MV-4-11 (cell line): ENCODE results near the gene RPP14.
A peak's percentile ranks its signal among the peaks of the same experiment; 100 is the strongest.
"Not testable (repeated sequence)": the region's sequence is repeated elsewhere in the genome, so short reads cannot be mapped to it uniquely, and the experiment has no call there.

Source experiments
- DNase-seq: peaks from one replicate; lab custom pipeline; 2025; lab: John Stamatoyannopoulos, UW

The RPP14 gene

DNA sequence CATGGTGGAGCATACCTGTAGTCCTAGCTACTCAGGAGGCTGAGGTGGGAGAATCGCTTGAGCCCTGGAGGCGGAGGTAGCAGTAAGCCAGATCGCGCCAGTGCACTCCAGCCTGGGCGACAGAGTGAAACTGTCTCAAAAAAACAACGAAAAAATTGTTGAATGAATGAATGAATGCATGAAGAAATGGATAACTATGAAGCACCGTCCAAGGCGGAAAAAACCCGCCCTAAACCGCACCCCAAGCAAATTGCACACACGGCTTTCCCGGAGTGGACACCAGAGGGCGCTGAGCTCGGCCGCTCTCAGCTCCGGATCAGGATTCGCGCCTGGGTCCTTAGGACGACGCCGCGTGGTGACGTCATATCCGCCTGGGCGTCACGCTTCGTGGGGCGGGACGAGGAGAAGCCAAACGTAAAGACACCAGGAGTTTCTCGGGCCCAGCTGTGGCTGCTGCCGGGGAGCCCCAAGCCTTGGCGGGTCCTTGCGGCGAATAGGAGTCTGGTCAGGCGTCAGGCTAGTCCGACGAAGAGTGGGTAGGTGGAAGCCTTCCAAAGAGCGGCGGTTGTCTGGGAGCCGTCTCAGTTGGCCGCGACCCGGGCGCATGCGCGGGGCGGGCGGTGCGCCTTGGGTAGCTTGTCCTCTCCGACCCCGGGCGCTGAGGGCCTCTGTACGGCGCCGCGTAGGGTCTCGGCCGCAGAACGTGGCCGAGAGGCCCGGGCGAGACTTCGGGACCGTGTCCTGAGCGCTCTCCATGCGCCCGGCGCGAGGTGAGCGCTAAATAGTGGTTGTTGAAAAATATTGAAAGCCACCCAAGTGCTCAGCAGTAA, at the start of gene RPP14, which contains the start of gene HTD2:
Gene RPP14 (plus strand): TSS at position 364 of the 830 bp plus-strand sequence. CDS start 4,085 bp downstream, outside the sequence.
Gene HTD2 (plus strand): TSS at position 639 of the 830 bp plus-strand sequence. CDS start 11,094 bp downstream, outside the sequence.
- DNase-seq, result peak; percentile 95

DNA sequence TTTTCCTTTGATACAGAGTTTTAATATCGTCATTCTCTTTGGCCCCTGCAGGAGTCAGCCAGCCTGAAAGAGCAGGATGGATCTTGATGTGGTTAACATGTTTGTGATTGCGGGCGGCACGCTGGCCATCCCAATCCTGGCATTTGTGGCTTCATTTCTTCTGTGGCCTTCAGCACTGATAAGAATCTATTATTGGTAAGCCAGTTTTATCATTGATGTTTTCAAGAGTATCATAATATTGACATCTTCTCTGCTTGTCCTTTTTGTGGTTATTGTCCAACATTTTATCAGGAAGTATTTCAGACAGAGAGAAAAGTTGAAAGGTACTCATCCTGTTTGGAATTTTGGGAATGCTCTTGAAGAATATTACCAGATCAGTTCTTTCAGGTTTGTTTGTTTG, 49.5 kb upstream of the RPP14 start:
- no peak for DNase-seq

DNA sequence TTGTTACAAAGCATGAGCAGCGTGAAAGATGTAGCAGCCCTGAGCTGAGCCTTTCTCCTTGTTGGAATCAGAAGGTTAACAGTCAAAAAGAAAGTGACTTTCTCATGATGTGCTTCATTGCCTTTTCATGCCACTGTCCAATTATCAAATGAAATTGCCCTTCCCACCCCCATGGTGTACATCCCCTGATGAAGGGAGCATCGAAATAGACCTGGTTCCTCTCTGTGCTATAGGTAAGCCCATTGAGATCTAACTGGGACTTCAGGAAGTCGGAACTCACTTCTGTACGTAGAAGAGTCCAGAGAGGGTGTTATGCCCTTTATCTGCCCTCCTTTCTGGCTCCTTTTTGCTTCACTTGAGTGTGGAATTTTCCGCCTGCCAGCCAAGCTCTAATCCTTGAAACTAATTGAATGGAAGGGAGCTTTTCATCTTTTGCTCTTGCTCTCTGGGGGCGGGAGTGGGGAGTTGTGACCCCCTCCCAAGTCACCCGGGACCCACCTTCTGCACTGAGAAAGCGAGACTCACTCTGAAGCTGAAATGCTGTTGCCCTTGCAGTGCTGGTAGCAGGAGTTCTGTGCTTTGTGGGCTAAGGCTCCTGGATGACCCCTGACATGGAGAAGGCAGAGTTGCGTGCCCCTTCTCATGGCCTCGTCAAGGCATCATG, 47.5 kb upstream of the RPP14 start:
- DNase-seq, result no peak

DNA sequence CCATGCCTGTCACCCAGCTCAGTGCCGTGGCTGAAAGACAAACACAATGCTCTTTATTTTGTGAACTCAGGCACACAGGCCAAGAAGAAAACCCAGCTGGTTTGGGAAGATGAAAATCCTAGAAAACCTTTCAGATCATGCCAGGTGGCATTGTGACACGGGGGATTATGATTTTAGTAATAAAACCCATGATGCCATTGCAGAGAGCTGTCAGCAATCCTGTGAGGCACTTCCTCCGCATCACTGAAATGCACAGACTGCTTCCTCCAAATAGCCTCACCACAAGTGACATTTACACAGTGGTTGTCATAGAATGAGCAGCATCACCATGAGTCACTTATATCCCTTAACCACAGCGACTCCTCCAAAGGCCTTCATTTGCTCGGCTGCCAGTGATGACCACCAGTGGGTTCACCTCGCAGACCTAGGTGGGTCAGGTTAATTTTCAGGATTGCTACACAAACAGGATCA, 45.7 kb upstream of the RPP14 start:
- DNase-seq, result peak; percentile 92

DNA sequence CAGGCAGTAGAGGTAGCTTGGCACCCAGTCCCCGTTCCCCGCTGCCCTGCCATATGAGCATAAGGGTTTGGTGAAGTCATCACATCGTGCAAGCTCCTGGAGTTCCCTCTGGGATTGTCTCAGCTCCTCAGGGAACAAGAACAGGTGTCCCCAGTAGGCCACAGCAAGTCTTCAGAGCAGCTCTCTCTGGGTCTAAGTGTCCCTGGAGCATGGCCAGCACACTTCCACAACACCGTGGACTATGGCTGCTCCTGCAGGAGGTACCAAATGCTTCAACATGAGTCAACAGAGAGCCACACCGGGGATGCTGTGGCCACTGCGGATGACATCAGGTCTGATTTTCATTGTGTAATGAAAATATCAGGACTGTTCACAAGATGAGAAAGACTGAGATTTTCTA, 45.3 kb upstream of the RPP14 start:
- no peak for DNase-seq

DNA sequence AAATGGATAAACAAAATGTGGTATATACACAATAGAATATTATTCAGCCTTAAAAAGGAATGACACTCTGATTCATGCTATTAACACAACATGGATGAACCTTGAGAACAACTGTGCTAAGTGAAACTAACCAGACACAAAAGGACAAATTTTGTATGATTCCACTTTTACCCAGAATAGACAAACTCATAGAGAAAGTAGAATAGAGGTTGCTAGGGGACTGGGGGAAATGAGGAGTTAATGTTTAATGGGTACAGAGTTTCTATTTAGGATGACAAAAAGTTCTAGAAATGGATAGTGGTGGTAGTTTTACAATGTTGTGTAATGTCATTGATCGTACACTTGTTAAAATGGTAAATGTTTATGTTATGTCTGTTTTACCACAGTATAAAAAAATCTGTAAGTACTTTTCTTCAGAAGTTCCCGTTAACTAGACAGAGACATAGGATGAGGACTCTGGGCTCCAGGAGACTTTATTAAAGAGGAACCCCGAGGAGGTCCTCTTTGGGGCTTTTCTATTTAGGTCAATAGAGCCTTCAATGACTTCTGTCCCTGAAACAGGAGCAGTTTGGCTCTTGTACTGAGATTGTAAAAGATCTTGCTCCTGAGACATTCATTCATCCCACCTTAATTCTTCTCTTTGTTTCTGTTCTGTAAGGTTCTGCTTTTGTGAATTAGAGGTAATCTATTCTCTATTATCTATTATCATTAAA, 43.9 kb upstream of the RPP14 start:
- no peak for DNase-seq

DNA sequence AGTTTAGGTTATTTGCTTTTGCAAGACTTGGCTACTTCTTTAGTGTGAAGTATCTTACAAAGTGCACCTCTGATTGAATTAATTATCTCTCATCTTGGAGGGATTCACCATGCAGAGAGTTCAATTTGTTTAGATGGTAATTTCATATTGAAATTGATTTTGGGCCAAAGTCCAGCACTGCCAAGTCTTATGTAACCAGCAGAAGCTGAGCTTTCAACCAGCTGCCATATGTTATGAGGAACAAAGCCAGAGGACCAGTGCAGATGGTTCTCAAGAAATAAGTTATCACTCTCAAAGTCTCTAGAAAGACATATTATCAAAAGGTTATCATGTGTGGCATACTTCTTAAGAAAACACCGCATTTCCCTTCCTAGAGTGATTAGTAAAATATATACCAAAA, 39.5 kb upstream of the RPP14 start:
- no peak for DNase-seq

DNA sequence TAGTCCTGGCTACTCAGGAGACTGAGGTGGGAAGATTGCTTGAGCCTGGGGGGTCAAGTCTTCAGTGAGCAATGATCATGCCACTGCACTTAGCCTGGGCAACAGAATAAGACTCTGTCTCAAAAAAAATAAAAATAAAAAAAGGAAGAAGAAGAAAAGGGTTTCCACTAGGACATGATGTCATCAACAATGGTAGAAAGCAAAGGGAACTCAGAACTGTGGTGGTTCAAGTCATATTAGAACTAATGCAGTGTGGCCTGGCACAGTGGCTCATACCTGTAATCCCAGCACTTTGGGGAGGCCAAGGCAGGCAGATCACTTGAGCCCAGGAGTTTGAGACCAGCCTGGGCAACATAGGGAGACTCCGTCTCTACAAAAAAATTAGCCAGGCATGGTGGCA, 38.5 kb upstream of the RPP14 start:
- not testable (repeated sequence) for DNase-seq

DNA sequence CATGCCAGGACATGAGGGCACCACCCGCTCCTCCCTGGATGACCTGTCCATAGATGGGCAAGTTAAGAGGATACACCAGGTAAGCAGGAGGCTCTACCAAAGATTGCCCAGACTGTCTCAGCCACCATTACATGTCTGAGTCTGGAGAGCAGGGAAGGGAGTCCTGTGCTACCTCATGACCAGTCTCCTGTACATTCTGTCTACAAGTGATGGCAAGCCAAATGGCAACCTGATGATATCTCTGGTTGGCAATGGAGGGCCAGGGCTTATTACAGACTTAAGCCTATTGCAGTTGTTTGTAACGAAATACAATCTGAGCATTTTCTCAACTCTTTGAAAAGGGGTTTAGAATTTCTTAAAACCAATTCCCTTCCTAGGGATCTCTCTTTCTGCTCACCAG, 36.7 kb upstream of the RPP14 start:
- no peak for DNase-seq

DNA sequence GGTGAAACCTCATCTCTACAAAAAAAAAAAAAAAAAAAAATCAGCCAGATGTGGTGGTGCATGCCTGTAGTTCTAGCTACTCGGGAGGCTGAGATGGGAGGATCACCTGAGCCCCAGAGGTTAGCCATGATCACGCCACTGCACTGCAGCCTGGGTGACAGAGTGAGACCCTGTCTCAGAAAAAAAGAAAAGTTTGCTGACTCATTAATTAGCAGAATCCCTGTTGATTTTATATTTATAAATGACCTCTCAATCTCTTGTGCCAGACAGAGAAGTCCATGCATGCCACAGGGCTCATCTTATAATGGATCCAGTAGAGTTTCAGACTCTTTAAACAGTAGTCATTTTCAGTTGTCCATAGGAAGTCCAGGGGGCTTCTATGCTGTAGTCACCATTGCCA, 35.6 kb upstream of the RPP14 start:
- no peak for DNase-seq

DNA sequence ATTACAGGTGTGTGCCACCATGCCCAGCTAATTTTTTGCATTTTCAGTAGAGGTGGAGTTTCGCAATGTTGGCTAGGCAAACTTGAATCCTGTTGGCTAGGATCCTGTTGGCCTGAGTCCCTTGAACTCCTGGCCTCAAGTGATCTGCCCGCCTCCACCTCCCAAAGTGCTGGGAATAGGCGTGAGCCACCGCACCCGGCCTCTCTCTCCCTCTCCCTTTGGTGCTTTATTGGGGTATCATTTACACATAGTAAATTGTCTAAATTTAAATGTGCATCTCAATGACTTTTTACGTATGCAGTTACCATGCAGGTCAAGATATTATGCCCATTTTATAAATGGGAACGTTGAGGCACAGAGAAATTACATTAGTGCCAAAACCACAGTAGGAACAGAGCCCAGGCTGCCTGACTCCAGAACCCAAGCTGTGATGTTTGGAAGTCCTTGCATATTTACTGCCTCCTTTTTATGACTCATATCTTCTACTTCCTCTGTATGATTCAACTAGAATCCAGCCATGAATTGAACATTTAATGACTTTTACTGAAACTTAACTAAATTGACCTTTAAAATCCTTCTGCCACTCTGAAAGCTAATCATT, 34.0 kb upstream of the RPP14 start:
- peak; percentile 82 for DNase-seq

DNA sequence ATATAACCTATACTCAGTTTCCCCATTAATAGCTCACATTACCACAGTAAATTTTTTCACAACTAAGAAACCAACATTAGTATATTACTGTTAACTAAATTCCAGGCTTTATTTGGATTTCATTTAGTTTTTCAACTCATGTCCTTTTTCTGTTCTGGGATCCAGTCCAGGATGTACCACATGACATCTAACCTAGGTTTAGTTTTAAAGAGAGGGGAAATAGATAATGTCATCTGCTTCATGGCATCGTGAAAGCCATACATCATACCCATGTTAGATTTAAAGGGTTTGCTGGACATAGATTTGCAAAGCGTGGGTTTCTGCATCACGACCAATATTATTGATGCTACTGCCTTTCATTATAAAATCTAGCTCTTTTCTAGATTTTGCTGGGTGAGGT, 33.2 kb upstream of the RPP14 start:
- no peak for DNase-seq

DNA sequence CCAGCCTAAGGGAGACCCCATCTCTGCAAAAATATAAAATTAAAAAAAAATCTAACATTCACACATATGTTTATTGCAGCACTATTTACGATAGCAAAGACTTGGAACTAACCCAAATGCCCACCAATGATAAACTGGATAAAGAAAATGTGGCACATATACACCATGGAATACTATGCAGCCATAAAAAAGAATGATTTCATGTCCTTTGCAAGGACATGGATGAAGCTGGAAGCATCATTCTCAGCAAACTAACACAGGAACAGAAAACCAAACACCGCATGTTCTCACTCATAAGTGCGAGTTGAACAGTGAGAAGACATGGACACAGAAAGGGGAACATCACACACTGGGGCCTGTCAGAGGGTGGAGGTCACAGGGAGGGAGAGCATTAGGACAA, 32.7 kb upstream of the RPP14 start:
- not testable (repeated sequence) for DNase-seq

DNA sequence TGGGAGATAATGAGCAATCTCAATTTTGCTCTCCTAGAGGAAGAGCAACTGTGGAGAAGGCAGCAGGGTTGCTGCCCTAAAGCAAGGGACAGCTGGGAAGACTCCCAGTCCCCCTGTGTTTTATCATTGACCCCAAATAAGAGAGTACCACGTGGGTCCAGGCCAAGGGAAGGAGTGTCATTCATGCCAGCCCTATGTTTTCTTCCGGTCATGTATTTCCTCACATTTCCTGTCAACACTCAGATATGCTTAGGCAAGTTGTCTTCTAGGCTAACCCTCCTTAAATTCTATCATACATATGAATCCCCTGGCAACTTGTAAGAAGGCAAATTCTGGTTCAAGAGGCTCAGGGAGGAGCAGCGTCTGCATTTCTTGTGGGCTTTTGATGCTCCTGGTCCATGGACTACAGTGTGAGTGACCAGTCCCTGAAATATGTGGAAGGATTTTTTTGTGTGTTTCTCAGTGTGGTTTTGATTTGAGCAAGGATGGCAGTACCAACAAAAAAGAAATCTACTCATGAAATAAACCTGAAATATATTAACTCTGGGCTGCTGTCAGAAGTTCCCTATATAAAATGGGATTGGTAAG, 31.9 kb upstream of the RPP14 start:
- DNase-seq, result no peak

DNA sequence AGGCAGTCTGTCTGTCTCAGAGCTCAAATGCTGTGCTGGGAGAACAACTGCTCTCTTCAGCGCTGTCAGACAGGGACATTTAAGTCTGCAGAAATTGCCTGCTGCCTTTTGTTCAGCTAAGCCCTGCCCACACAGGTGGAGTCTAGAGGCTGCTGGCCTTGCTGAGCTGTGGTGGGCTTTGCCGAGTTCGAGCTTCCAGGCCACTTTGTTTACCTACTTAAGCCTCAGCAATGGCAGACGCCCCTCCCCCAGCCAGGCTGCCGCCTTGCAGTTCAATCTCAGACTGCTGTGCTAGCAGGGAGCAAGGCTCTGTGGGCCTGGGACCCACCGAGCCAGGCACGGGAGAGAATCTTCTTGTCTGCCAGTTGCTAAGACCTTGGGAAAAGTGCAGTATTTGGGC, 25.0 kb upstream of the RPP14 start:
- DNase-seq, result no peak

DNA sequence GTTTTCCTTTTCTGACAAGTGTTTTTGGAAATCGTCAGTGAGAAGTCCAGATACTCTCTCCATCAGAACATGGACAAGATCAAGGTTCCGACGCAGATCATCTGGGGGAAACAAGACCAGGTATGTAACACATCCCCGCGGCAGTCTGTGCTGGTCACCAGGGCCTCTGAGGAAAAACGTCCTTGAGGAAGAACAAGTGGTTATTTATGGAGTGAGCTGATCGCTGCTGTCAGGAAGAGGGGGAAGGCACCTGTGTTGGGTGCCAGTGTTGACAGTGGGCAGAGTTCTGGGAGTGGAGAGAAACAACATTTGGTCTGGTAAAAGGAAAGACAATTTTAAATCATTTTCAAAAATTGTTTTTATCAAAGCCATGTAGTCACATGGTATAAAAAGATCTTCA, 20.7 kb upstream of the RPP14 start:
- DNase-seq, result no peak

DNA sequence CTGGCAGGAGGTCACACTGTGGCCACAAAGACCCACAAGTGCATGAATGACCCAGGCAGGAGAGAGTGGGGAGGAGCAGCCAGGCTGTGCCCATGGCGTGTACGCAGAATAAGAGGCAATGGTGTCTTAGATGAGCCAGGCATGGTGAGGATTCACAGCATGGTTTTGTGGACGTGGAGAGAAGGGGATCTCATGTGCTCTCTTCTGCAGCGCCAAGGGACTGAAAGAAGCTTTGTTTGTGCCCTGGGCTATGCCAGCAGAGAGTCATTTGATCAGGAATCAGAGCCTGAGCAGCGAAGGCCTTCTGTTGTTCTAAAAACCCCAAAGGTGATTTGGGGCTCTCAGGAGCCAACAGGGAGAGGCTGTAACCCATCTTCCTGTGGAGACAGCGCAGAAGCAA, 18.7 kb upstream of the RPP14 start:
- DNase-seq, result no peak

DNA sequence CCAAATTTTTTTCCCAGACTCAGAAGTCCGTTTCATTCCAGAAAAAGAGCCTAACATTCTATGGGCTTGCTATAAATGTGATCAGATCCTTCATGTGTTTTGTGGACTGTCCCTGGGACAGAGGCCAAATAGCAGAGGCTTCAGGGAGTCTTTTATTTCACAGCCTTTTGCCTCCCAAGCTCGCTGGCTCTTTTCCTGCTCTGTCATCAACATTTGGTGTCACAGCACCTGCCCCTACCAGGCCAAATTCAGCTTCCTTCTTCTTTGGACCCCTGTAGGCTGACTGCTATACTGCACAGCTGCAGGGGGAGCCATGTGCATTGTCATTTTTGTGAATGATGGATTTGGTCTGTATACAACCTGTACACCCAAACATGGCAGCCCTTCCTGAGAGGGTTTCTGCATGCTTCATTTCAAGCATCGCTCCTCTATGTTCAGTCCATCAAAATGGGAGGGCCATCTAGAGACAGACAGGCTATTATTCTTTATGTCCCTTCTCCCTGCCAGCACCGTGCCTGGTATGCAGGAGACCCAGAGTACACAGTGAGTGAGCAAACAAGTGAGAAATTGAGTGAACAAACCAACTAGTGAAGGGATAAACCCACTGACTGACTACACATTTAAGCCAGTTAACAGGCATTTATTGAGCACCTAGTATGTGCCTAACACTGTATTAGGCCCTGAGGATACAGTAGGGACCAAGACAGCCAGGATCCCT, 17.9 kb upstream of the RPP14 start:
- no peak for DNase-seq

DNA sequence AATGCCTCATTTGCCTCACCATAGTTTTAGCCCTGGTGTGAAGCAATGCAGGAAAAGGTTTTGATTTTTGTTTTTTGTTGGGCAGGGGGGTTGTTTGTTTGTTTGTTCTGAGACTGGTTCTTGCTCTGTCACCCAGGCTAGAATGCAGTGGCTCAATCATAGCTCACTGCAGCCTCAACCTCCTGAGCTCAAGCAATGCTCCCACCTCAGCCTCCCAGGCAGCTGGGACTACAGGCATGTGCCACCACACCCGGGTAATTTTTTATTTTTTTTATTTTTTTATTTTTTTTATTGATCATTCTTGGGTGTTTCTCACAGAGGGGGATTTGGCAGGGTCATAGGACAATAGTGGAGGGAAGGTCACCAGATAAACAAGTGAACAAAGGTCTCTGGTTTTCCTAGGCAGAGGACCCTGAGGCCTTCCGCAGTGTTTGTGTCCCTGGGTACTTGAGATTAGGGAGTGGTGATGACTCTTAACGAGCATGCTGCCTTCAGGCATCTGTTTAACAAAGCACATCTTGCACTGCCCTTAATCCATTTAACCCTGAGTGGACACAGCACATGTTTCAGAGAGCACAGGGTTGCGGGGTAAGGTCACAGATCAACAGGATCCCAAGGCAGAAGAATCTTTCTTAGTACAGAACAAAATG, 17.0 kb upstream of the RPP14 start:
- not testable (repeated sequence) for DNase-seq

DNA sequence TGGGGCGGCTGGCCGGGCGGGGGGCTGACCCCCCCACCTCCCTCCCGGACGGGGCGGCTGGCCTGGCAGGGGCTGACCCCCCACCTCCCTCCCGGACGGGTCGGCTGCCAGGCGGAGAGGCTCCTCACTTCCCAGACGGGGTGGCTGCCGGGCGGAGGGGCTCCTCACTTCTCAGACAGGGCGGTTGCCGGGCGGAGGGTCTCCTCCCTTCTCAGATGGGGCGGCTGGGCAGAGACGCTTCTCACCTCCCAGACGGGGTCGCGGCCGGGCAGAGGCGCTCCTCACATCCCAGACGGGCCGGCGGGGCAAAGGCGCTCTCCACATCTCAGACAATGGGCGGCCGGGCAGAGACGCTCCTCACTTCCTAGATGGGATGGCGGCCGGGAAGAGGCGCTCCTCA, 15.6 kb upstream of the RPP14 start:
- DNase-seq, result not testable (repeated sequence)
